Hair follicular keratinocyte (primary cell): ENCODE data around the gene ZNF211. TPM values are rescaled to one million over a fixed set of nuclear protein-coding genes. Genes with fewer than 3 reads are reported as not detected.

Experiments
- total RNA-seq: library from RNA; depleted of rRNA; stranded (reverse); fragments of >200 nt; gene quantifications from 2 replicates; pipeline ENCODE4 v1.2.3, GENCODE V29; 2015

Gene ZNF211
- total RNA-seq = 4.6 and 5.2 TPM in 2 replicates

GRCh38 chr19:57632987-57633831 is at the start of gene ZNF211:
Gene ZNF211 (plus strand): TSS chr19:57633168. CDS start chr19:57633347, 179 bp downstream.

DNA sequence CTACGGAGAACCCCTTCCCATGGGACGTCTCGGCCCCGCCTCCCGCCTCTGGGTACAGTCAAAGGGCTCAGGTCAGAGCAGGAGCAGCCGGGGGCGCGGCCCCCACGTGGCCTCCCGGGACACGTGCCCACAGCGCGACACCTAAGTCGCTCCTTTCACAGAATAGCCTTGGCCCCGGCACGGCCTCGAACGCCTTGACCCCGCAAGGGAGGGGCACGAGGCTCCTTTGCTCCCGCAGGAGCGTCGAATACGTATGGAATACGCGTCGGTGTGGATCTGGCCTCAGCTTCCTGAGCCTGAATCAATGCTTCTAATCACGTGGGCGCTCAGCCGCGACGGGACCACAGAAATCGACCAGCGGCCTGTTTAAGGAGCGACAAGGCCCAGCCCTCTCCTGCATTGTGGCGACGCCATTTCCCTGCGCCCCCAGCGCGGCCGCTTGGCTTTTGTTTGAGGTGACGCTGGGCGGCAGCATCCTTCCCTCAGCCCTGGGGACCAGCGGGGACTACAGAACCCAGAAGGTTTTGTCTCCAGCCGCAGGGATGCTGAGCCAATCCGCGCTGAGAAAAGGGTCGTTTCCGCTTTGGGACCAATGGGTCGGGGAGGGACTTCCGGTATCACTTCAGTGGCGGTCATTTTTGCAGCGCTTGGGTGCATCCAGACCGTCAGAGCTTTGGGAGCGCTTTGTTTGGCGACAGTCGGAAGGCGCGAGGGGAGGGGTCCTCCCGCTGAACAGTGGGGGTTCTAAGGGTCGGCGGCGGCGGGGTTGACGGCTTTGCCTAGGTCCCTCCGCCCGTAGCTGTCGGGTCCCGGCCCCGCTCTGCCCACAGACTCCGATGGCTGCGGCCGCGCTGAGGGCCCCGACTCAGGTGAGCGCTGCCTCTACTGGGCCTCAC is 49.2 kb upstream of the ZNF211 start, which contains the start of gene ZIK1:
Gene ZIK1 (plus strand): TSS at position 625 of the 896 bp plus-strand sequence. CDS start 212 bp downstream, at position 837.

GRCh38 chr19:57599761-57600383 is 33.1 kb upstream of the ZNF211 start, which contains the start of gene ZNF530:
Gene ZNF530 (plus strand): TSS chr19:57599885. CDS start chr19:57604346, 4,461 bp downstream.

GRCh38 chr19:57613941-57614743 is 18.8 kb upstream of the ZNF211 start, which contains the start of gene ZNF134:
Gene ZNF134 (plus strand): TSS chr19:57614242. CDS start chr19:57619469, 5,227 bp downstream.

GRCh38 chr19:57668635-57669034 is 35.7 kb downstream of the ZNF211 start, which contains the start of gene ZSCAN4:
Gene ZSCAN4 (plus strand): TSS chr19:57668935. CDS start chr19:57676146, 7,211 bp downstream.

Other genes with a start within 250 kb of the ZNF211 start
- gene ZNF548, start 243.3 kb upstream of the ZNF211 start, total RNA-seq = 3.2 and 8.4 TPM in 2 replicates
- 1.9 and 3.3 TPM in 2 replicates for gene ZNF17, start 222.0 kb upstream of the ZNF211 start, total RNA-seq
- gene ZNF749, start 197.8 kb upstream of the ZNF211 start, total RNA-seq = 5.0 and 8.7 TPM in 2 replicates
- gene VN1R1, start 176.0 kb upstream of the ZNF211 start, total RNA-seq = 0.49 TPM in 1 of 2 replicates, not detected in the other
- 7.7 and 8.0 TPM in 2 replicates for gene ZNF772, start 155.6 kb upstream of the ZNF211 start, total RNA-seq
- gene ZNF419, start 145.4 kb upstream of the ZNF211 start, total RNA-seq = 8.1 and 10.0 TPM in 2 replicates
- 6.4 and 11.6 TPM in 2 replicates for gene ZNF773, start 133.2 kb upstream of the ZNF211 start, total RNA-seq
- gene ZNF549, start 105.8 kb upstream of the ZNF211 start, total RNA-seq = 3.5 and 4.7 TPM in 2 replicates
- 3.5 and 5.5 TPM in 2 replicates for gene ZNF550, start 73.3 kb upstream of the ZNF211 start, total RNA-seq
- gene ZNF416, start 54.3 kb upstream of the ZNF211 start, total RNA-seq = 2.2 and 3.0 TPM in 2 replicates
- gene ZIK1, start 49.0 kb upstream of the ZNF211 start, total RNA-seq = 2.3 and 5.9 TPM in 2 replicates
- gene ZNF530, start 33.3 kb upstream of the ZNF211 start, total RNA-seq = 1.6 and 2.3 TPM in 2 replicates
- gene ZNF134, start 18.9 kb upstream of the ZNF211 start, total RNA-seq = 11.1 and 17.4 TPM in 2 replicates
- not detected in 2 replicates for gene ZSCAN4, start 35.8 kb downstream of the ZNF211 start, total RNA-seq
- 3.6 and 5.9 TPM in 2 replicates for gene ZNF551, start 48.8 kb downstream of the ZNF211 start, total RNA-seq
- 1.0 and 2.0 TPM in 2 replicates for gene ZNF154, start 76.0 kb downstream of the ZNF211 start, total RNA-seq
- 3.6 and 4.5 TPM in 2 replicates for gene ZNF671, start 94.5 kb downstream of the ZNF211 start, total RNA-seq
- gene ZNF776, start 113.6 kb downstream of the ZNF211 start, total RNA-seq = 5.6 and 6.0 TPM in 2 replicates
- 4.2 and 7.3 TPM in 2 replicates for gene ZNF586, start 136.5 kb downstream of the ZNF211 start, total RNA-seq
- gene ZNF552, start 181.7 kb downstream of the ZNF211 start, total RNA-seq = 3.0 and 6.2 TPM in 2 replicates
- 8.0 and 15.1 TPM in 2 replicates for gene ZNF587B, start 197.1 kb downstream of the ZNF211 start, total RNA-seq
- 6.6 and 9.5 TPM in 2 replicates for gene ZNF587, start 216.7 kb downstream of the ZNF211 start, total RNA-seq